ENCODE data around the gene USP6NL.

The USP6NL gene

DNA sequence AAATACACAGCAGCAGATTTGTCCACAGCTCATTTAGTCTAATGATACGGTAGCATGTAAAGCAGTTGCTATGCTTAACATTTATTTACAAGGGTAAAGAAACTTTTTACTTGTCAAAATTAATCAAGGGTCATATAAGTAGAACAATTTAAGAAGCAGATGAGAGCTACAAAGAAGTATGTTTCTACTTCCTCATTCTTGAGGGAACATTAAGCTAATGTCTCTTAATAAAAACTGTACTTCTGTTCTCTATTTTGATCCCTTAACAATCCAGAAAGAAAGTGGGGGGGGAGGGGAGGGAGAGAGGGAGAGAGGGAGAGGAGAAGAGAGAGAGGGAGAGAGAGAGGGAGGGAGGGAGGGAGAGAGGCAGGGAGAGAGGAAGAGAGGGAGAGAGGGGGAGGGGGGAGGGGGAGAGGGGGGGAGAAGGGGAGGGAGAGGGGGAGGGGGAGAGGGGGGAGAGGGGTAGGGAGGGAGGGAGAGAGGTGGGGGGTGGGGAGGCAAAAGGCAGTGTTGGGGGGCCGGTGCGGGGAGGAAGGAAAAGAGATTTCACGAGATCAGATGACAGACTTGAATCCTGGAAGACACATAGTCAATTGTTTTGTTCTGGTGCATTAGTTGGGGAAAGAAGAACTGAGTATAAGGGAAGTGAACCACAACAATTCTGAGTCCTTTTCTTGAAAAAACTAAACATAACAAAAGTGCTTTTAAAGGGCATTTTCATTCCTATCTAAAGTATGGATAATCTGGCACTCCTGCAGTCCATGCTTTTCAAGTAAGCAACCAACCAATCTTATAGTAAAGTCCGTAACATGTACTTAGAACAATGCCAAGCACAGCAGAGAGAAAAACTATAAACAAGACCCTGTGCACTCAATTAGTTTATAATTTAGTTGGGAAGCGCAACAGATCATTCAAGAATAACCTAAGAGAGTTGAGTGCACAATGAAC lies 128.0 kb downstream of the USP6NL start:
- no peak for DNase-seq (ENCODE audit: low read depth in 3 of 3, low spot score in 1 of 3)

DNA sequence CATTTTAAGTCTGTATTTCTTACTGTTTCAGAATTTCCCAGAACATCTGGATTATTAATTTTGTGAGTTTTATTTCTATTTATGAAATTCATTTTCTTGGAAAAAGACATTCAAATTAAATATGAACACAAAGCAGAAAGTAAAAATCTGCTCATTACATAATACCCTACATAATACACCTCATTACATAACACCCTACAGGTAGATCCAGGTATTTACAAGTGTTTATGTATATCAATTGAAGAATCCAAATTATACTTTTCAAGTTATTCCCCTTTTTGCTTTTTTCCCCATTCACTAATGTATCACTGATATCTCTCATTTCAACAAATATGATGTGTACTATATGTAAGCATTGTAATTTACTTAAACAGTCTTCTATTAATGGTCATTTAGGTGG lies 129.1 kb downstream of the USP6NL start:
- no peak for DNase-seq (ENCODE audit: low read depth in 3 of 3, low spot score in 1 of 3)

DNA sequence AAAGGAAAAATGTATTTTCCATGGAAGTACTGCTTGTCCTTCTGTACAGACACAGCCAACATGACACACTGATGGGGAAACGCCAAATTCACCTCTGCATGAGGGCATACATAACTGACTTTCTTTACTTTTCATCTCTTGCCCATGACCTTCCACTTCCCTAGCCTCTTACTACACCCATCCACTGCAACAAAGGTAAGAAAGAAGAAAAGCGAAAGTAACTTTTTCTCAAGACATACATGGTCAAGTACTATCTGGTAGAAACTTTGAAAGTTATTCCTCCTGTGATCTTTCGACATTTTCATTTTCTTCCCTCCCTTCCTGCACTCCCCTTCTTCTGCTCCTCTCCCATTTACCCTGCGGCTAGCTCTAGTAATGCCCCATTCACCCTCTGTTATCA lies 130.8 kb downstream of the USP6NL start:
- no peak for DNase-seq (ENCODE audit: low read depth in 3 of 3, low spot score in 1 of 3)

DNA sequence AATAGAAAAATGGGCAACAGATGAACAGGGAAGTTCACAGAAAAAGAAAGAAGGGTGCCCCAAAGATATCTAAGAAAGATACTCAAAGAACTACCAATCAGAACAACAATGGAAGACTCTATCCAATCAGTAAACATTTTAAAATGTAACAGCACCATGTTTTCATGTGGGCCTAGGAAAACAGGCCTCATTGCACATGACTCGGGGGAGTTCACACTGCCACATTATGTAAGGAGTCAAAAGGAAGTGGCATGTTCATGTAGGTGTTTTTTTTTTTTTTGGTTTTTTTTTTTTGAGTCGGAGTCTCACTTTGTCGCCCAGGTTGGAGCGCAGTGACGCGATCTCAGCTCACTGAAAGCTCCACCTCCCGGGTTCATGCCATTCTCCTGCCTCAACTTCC lies 132.2 kb downstream of the USP6NL start:
- DNase-seq (ENCODE audit: low read depth in 3 of 3, low spot score in 1 of 3), result no peak

DNA sequence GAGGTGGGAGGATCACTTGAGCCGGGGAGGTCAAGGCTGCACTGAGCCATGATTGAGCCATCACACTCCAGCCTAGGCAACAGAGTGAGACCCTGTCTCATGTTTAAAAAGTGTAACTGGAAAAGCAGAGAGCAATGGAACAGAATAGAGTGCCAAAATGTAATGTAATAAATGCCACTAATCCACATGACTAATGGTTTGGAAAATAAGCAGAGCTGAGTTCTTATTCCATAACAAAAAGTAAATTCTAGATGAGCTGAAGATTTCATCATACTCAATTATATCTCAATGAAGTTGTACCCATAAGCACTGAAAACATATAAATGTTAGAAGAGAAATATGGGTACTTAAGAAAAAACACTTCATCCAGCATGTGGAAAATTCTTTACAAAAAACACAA lies 132.6 kb downstream of the USP6NL start:
- DNase-seq (ENCODE audit: low read depth in 3 of 3, low spot score in 1 of 3), result no peak

DNA sequence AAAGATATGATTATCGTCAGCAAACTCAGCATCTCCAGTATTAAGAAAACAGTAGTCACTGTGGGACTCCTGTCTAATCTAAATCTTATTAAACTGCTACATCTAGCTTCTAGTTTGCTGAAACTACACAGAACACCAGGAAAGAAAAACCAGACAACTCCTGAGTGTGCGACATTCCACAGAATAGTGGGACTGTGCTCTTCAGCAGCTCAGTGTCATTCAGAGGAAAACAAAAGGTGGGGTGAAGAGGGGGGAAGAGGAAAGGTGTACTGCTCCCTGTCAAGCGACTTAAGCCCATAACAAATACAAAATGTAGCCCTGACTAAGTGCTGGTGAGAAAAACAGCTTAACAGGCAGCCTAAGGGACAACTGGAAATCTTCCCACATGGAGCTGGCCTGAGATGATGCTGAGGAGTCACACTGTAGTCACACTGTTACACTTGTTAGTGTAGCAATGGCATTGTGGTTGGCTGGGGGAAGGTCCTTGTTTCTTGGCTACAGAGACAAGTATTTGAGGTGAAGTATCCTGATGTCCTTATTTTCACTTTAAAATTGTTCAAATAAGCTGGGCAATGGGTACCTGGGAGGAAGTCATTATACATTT lies 135.5 kb downstream of the USP6NL start:
- DNase-seq (ENCODE audit: low read depth in 3 of 3, low spot score in 1 of 3), result no peak

DNA sequence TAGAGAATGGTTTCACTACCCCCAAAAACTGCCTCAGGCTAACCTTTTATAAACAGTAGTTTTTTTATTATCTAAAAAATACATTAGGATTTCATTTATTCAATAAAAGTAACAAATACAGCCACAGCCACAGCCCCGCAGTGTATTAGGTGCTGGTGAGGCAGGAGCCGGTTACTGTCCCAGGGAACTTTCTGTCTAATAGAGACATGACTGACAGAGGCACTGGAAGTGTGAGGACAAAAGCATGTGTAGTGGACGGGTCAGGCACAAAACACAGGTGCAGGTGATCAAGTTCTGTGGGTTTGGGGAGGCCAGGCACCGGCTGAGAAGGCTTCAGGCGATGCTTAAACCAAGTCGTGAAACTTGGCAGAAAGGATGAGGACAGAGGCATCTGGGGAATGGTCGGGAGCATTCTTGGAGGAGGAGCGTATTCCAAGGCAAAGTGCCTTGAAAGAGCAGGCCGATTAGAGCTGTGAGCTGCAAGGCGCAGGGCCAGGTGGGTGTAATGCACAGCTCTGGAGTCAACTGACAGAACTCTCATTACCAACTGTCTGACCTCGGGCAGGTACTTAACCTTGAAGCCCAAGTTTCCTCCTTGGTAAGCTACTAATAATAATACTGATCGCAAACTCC lies 138.2 kb downstream of the USP6NL start:
- DNase-seq (ENCODE audit: low read depth in 3 of 3, low spot score in 1 of 3), result no peak

DNA sequence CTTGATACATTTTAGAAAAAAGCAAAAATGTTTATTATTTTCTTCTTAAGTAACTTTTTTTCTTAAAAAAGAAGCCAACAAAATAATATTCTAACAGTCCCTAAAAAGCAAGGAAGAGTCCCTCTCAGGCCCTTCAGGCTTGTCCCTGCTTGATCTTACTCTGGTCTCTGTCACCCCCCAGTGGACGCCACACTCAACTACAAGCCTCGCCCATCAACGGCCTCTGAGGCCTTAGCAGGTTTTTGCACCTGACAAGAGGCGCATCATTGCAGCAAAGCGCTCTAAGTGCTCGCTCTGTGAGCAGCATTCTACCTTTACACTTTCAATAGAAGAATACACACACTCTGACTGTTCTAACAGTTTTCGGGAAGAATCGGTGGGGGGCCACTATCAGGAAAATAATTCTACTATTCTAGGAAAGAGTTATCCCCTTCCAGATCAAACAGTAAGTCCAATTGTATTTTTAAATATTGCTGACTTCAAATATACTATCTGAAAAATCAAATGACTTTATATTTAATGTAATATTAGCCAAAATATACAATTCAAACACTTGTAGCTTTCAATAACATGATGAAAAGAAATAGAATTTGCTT lies 139.2 kb downstream of the USP6NL start:
- peak; percentile 18 to 64 (median 44) for DNase-seq (ENCODE audit: low read depth in 3 of 3, low spot score in 1 of 3)

DNA sequence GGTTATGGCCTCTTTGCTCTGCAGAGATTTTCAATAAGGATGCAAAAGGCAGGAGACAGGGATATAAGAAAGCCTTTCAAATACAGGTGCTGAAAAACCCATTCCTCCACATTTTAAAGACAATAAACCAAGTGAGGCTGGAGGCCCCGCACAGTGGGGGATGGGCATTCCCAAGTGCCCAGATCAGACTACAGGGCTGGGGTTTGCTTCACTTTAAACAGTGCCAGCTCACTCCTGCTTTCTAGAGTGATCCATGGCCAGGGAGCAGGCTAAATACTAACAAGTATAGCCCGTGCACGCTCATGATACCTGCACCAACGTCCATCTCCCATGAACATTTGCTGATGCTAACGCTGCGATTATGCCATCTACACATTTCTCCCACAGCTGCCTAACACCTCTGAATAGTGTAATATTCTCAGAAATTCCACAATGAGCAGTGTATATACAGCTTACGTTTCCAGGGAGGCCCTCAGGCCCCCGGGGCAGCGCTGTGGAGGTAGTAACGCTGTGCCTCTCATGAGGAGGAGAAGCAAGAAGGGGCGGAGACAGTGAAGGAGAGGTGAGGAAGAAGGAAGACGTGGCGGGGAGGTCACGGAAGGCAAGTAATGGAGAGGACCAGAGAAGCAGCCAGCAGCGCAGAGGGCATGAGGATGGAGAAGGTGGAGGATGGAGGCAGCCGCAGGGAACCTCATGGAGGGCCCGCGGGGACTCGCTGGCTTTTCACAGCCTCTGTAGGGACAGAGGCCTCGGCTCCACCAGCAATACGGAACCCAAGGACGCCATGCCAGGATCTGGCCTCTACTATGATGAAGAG lies 141.7 kb downstream of the USP6NL start:
- no peak for DNase-seq (ENCODE audit: low read depth in 3 of 3, low spot score in 1 of 3)

DNA sequence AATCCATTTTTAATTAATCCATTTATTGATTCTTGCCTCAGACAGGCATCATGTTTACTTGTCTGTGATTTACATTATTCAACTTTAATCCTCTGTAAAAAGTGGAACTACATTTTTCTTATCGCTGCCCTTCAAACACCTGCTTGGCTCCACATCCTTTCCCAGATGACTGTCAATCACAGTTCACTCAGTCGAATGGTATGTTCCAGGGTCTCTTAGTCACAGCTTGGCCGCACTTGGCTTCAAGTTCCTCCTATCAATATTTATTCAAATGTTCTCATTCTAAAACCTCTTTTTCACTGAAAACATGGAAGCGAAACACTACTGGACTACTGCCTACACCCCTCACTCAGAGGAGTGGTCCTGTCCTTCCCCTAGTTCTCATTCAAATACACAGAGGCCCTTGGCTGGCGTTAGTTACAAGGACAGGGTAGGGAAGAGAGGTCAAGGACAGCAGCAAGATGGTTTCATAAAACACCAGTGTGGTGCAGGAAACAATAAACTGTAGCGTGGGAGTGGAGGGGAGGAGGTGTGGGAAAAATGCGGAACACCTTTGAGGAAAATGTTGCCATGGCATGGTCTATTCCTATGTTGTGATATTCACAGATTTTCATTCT lies 143.2 kb downstream of the USP6NL start:
- no peak for DNase-seq (ENCODE audit: low read depth in 3 of 3, low spot score in 1 of 3)

DNA sequence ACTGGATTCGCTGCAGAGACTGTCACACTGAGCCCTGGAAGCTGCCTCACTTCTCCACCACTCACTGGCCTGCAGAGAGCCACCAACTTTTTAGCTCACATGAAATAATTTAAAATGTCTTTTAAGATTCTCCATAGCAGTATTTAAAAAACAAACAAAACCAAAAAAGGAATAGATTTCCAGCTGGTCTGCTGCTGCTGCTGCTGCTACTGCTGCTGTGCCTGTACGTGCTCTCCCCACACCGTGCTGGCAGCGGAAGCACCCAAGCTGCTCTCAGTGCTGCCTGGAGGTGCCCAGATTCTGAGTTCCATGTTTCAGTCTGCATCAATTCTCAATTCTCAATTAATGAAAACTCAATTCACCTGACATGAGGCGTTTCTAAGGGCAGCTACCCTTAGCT lies 146.0 kb downstream of the USP6NL start:
- no peak for DNase-seq (ENCODE audit: low read depth in 3 of 3, low spot score in 1 of 3)

DNA sequence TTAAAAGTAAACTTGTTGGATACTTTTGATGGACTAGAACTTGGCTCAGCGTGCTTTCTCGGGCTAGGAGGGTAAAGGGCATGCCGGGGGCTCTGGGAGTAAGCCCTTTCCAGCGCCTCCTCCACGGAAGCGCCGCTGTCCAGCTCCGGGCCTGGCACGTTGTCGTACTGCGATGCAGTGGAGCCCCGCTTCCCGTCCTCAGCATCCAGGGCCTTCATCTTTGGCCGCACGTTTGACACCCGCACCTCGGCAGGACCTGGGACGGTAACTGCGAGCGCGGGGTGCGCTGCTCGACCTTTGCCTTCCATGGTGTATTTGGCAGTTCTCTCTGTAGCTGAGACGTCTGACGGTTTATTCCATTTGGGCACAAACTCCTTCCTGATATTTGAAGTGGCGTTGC lies 148.3 kb downstream of the USP6NL start:
- DNase-seq (ENCODE audit: low read depth in 3 of 3, low spot score in 1 of 3), result no peak

DNA sequence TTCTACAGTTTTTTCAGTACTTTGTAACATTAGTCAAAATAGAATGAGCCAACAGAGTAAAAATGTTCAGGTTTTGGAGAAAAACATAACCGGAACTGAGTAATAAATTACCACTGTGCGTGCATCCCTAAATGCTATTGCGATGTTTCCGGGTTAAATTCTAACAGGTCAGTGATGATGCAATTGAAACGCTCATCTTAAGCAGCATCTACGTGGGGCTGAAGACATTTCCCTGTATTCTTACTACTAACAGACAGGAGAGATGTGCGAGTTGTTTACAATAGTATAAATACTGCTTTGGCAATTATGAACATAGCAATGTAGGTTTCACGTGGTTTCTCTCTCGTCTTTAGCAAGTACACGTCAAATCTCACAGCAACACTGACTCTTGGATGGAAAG lies 149.4 kb downstream of the USP6NL start:
- no peak for DNase-seq (ENCODE audit: low read depth in 3 of 3, low spot score in 1 of 3)

DNA sequence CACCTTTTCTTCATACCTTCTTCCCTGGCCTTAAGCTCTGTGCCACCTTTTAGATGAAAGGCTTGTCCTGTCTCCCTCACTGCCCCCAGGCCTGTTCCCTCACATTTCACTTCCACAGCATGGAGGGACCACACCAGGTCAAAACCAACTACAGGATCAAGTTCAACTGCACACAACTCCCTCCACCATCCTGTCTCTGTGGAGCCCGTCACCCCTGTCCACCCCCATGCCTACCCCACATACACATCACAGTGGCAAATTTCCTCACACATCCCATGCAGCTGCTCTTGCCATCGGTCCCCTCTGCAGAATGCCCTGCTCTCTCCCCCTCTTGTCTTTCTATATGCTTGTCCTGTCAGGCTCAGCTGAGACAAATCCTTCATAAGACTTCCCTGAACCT lies 154.1 kb downstream of the USP6NL start:
- DNase-seq (ENCODE audit: low read depth in 3 of 3, low spot score in 1 of 3), result no peak

DNA sequence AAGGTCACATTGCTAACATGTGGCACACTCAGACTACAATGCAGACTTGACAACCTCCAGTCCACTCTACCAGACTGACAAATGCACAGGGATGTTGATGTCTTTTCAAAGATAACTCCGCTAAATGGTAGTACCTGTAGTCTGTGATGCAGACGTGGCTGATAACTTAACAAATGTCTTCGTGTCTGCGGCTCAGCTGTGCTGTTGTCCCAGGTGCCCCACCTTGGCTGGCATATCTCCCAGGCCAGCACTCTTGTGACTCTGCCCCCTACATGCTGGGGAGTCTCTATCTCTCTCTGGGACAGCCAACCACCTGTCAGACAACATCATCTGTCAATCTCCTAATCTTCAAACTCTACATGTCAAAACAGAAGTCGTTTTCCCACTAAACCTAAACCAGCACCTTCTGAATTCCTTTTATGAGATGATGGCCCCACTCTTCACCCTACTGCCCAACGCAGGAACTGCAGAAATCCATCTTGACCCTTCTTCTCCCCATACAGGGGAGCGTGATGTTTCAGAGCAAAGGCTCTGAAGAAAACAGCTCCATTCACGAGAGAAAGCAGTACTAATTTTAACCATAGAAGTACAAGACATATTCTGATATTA lies 156.4 kb downstream of the USP6NL start:
- DNase-seq (ENCODE audit: low read depth in 3 of 3, low spot score in 1 of 3), result no peak

DNA sequence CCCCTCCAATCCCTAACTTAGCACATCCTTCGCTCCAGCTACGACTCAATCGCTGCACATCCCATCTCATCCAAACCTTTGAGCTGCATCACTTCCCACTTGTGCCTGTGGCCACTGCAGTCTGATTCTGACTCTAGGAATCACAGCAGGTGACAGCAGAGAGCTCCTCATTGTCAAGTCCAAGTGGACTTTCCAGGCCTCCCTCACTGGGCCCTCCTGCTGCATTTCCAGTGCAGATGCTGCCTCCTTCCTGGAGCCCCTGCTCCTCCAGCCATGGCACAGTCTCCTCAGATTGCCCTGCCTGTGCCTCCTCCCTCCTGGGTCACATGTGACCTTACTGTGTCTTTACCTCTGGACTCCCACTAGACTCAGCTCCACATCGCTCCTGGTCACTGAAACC lies 157.3 kb downstream of the USP6NL start:
- no peak for DNase-seq (ENCODE audit: low read depth in 3 of 3, low spot score in 1 of 3)

DNA sequence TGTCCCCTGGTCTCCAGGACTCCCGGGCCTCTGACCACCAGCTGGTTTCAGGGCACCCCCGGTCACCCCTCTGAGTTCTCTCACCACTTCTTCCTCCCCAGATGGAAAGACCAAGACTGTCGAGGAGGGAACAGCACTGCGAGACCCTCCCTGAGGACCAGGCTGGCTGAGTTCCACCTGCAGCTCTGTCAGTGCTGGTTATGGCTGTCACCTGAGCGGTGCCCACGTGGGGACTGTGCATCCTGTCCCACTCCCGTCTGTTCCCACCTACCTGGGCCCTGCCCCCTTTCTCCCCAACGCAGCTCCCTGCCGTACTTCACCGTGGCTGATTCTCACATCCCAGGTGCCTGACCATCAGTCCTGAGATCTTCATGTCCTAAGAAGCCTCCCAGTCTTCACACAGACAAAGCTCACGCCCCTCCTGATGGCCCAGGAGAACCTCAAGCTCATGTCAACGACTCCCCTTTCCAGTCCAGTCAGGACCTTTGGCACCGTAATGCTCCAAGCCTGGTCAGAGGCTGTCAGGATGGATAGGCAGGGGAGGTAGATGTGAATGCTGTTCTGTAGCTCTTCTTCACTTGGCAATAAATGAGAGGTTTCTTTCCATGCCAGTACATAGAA lies 159.7 kb downstream of the USP6NL start:
- DNase-seq (ENCODE audit: low read depth in 3 of 3, low spot score in 1 of 3), result no peak

DNA sequence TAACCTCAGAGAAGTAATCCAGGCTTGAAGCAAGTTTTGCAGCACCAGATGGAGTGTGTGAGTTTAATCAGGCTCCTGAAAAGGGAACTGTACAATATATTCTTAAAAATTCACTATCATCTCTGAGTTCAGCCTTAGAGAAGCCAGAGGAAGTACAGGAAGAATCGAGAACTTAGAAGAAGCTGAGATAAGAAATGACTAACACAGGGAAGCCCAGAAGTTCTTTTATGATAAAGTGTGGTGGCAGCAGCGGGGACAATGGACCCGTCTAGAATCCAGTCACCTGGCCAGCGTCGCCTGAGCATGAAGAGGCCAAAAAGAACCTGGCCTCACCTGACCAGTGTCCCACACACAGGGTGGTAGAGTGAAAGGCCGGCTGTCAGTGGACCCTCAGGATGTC lies 161.0 kb downstream of the USP6NL start:
- no peak for DNase-seq (ENCODE audit: low read depth in 3 of 3, low spot score in 1 of 3)

DNA sequence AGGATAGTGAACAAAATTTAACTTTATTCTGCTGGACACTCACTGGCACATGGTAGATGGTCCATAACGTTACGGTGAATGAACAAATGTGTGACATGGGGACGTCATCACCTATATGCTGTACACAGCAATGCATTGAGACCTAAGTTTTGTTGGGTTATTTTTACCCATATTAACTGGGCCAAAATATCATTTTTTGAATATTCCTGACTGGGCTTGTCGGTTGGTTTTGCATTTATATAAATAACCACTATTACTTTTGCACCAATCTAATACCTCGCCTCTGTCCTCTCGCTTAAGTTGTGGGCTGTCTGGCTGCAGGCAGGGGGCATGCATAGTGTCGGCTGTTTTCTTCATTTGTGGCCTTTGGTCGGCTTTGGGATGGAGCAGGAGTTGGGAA lies 161.7 kb downstream of the USP6NL start:
- DNase-seq (ENCODE audit: low read depth in 3 of 3, low spot score in 1 of 3), result no peak

All from stimulated activated CD4-positive, alpha-beta T cell treated with anti-CD3 and anti-CD28 coated beads, TNF-alpha, amount 100 ng/mL, for 1 hour (primary cell).